ENCODE measurements around the gene ACOD1. TPM values are rescaled to one million over a fixed set of nuclear protein-coding genes. Genes with fewer than 3 reads are reported as not detected.
"Not testable (repeated sequence)": the region's sequence is repeated elsewhere in the genome, so short reads cannot be mapped to it uniquely, and the experiment has no call there.

ACOD1 gene
- not detected for polyA plus RNA-seq (ENCODE audit: insufficient read length in 10 of 10)
- long read RNA-seq, donor 1, result 0 reads
- long read RNA-seq, donor 2, result 0 reads
- long read RNA-seq, donor 3, result 0 reads
- long read RNA-seq, donor 4, result 0 reads
- long read RNA-seq, donor 5, result 0 reads
- long read RNA-seq, donor 6, result 0 reads
- long read RNA-seq, donor 7, result 0 reads
- long read RNA-seq, donor 8, result 0 reads
- long read RNA-seq, donor 9, result 0 reads

DNA sequence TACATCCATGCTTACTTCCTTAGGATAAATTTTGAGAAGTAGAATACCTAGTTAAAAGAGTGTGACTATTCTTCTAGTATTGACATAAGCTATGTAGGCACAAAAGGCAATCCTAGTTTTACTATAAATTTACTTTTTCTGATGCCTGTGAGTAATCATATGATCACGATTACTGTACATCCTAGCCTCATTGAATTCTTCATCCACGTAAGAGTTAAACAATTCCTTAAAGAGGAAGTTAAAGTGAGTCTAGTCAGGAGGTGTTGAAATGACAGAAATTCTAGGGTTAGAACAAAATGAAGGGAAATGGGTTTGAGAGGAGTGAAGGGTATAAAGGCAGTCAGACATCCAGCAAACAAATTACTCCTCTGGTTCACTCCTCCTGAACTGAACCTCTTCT is at the start of gene ACOD1:
Gene ACOD1, plus strand, starts transcription at position 363 of the 400 bp plus-strand sequence. CDS start 48 bp downstream, outside the sequence.
- DNase-seq, result no peak

DNA sequence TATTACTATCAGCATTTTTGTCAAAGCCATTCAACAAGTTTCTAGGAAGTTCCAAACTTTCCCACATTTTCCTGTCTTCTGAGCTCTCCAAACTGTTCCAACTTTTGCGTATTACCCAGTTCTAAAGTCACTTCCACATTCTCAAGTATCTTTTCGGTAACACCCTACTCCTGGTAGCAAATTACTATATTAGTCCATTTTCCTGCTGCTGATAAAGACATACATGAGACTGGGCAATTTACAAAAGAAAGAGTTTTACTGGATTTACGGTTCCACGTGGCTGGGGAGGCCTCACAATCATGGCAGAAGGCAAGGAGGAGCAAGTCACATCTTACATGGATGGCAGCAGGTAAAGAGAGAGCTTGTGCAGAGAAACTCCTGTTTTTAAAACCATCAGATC is 49.2 kb upstream of the ACOD1 start:
- DNase-seq, result not testable (repeated sequence)

DNA sequence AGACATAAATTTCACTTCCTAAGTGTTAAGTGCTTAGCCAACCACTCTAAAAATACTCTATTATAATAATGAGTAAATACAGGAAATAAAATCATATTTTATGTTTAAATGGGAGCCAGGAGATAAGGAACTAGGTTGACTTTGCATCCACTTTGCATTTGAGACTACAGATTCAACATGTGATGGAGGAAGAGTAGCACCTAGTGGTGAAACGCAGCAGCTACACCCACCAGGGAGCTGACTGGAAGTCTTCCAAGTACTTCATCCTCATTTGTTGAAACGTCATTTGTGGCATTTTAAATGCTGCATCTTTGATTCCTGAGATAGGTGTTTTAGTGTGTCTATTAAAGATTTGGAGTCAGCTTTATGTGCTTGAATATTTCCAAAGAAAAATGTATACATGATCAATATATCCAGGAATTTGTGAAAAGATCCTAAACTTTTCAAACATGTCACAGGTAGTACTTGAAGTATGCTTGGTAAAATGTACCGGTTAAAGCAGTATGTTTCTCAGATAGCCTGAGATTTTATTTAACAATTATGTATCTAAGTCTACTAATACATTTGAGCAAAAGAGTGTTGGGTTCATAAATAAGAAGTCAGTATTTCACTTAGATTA is 44.7 kb upstream of the ACOD1 start:
- peak; percentile 65 to 83 (median 78) for DNase-seq

DNA sequence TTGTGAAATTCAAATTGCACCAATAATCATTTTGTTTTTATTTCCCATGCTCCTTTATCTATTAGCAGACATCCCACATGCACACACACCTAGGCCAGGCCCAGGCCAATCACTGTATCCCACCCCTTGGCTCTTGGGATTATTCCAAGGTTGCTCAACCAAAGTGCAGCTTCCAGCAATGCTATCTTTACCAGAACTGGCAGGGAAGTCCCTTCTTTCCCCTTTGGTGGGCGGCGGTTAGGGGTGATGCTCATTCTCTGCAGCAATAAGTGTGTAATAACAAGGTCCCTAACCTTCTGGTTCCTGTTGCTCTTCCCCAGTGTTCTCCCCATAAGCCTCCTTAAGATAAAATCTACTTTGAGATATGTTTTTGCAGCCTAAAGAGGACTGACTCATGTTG is 43.8 kb upstream of the ACOD1 start:
- DNase-seq, result no peak

DNA sequence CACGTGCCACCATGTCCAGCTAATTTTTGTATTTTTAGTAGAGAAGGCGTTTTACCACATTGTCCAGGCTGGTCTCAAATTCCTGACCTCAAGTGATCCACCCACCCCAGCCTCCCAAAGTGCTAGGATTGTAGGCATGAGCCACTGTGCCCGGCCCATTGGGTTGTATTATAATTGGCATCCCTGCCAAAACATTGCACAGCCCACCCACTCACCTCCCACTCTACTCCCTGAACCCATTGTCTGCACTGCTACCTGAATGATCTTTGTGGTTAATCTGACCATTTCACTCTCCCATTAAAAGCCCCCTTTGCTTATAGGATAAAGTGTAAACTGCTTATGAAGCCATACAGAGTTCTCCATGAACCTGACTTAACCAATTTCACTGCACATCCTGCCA is 35.8 kb upstream of the ACOD1 start:
- DNase-seq, result no peak

DNA sequence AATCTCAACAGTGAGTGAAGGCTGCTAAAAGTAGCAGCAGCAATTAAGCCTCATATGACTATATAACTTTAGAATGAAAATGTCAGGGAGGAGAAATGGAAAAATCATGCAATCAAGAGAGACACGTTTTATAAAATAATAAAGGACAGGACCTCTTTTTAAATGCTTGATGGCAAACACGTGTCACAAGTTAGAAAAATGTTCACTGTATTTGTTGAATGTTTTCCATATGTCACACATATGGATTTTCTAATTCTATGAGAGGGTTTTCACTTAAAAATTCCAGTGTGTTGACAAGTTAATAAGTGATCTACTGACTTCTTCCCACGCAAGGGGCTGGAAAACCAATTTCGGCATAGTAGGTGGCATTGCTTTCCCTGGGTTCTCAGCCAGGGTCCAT is 34.4 kb upstream of the ACOD1 start:
- no peak for DNase-seq

DNA sequence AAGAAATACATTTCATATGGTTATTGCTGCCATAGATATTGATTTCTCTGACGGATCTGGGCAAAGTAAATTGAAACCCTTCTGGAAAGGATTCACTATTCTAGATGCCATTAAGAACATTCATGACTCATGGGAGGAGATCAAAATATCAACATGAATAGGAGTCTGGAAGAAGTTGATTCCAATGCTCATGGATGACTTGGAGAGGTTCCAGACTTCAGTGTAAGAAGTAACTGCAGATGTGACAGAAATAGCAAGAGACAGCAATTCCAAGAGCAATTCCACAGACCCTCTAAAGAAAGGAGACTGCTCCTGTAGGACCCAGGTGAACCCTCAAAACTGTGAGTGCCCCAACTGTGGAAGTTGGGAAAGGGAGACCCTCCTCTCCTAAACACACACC is 31.2 kb upstream of the ACOD1 start:
- DNase-seq, result peak; percentile 37 to 64 (median 41)

DNA sequence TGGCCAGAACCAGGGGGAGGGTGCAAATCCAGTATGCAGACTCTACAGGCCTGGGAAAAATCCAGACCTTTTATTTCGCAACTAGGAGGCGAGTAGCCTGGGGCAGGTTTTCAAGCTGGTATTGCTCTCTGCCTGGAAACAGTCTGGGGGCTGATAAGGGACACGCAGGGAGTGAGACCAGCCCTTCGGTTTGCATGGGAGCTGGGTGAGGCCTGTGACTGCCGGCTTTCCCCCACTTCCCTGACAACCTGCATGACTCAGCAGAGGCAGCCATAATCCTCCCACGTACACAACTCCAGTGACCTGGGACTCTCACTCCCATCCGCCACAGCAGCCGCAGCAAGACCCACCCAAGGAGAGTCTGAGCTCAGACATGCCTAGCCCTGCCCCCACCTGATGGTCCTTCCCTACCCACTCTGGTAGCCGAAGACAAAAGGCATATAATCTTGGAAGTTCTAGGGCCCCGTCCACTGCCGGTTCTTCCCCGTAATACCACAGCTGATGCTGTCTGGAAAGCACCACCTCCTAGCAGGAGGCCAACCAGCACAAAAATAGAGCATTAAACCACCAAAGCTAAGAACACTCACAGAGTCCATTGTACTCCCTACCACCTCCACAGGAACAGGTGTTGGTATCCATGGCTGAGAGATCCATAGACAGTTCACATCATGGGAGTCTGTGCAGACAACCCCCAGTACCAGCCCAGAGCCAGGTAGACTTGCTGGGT is 30.4 kb upstream of the ACOD1 start:
- DNase-seq, result not testable (repeated sequence)

DNA sequence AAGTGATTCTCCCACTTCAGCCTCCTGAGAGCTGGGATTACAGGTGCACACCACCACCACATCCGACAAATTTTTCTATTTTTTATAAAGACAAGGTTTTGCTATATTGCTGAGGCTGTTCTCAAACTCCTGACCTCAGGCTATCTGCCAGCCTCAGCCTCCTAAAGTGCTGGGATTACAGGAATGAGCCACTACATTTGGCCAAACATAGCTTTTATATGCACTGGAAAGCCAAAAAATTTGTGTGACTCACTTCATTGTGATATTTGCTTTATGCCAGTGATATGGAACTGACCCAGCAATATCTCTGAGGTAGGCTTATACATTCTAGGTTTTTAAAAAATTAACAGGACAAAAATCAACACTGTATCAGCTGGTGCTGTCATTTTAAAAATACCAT is 26.8 kb upstream of the ACOD1 start:
- no peak for DNase-seq

DNA sequence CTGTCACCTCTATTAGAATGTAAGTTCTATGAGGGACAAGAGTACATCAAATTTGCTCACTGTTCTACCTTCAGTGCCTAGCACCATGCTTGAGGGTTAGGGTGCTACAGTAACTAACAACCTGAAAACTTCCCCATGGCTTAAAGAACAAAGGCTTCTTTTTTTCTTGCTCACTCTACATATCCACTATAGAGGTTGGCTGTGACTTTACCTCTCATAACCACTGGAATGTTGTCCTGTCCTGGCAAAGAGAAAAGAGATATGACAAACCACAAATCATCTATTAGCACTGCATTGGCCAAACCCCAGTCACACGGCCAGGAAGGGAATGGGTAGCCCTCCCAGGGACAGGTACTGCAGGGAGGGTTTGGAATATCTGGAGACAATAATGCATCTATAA is 23.2 kb upstream of the ACOD1 start:
- DNase-seq, result no peak

DNA sequence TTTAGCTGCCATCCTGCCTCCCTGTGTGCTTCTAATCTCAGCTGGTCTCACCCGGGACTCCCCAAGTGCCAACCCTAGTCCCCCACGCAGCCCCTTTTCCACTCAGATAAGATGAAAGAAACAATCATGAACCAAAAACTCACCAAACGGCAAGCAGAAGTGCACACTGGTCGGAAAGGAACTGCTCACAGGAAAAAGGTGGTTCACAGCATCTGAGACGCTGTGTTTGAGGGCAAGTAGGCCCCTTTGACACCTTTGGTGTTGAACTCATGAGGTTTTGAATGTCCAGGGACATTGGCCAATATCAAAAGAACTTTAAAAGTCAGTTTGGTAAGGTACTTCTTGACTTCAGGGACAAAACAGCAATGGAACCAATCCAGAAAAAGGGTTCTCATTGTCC is 20.4 kb upstream of the ACOD1 start:
- no peak for DNase-seq

DNA sequence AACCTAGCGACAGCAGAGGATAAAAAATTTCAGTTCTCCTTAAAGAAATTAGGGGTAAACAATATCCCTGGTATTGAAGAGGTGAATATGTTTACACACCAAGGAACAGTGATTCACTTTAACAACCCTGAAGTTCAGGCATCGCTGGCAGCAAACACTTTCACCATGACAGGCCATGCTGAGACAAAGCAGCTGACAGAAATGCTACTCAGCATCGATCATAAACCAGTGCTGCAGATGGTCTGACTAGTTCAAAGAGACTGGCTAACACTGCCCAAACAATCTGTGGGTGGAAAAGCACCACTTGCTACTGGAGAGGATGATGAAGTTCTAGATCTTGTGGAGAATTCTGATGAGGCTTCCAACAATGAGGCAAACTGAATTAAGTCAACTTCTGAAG is 19.9 kb upstream of the ACOD1 start:
- no peak for DNase-seq

DNA sequence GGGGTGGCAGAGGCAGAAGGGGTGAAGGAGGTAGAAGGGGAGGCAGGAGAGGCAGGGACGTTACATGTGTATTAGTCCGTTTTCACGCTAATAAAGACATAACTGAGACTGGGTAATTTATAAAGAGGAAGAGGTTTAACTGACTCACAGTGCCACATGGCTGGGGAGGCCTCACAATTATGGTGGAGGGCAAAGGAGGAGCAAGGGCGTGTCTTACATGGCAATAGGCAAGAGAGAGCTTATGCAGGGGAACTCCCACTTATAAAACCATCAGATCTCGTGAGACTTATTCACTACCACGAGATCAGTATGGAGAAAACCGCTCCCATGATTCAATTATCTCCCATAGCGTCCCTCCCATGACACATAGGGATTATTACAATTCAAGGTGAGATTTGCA is 19.0 kb upstream of the ACOD1 start:
- DNase-seq, result no peak

DNA sequence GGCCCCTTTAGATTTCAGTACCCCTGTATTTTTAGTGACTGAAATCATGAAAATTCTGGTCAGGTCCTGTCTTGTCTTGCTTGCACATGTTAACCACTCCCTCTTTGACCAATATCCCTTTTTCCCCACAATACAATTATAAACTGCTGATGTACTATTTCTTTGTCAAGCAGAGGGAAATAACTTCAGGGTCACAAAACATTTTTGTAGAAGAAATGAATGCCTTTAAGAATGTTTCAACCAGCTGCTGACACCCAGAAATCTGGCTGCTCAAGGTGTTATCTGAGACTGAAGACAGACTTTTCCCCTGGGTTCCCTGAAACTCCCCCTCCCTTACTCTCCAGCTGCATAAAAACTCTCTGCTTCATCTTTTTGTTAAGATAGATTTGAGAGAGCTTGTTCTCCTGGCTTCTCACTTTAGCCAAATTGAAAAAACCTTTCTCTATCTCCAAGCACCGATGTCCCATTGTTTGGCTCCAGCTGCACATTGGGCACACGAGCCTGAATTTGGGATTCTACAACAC is 18.4 kb upstream of the ACOD1 start:
- DNase-seq, result peak in 1 of 3 donors; percentile 63

DNA sequence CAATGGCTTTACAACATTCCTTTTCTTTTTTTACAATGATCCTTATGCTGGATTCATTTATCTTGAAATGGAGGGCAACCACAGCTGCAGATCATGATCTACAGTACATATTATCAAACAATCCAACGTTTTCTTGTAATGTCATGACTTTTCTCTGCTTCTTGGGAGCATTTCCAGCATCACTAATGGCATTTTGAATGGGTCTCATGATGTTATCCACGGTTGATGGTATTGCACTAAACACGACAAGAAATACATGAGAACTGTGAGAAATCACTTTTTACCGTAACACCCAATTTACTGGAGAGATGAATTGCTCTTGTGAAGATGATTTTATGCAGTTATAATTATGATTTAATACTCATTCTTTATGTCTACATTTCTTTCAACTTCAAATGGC is 16.2 kb upstream of the ACOD1 start:
- DNase-seq, result peak in 1 of 3 donors; percentile 32

DNA sequence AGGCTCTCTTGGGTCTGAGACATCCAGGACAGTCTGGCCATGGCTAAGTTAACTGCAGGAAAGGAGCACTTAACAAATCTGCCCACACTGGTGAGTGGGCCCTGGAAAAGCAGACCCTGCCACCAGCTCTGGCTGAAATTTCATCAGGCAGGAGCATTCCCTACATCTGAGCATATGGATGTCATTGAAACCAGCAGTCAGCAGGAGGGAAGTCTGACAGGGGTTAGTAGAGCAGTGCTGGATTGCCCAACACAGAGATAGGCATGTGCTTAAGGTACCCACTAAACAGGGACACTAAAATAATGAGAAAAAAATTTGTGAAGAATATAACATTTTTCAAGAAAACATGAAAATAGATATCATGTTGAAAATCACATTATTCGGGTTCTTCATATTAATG is 13.6 kb upstream of the ACOD1 start:
- DNase-seq, result peak in 1 of 3 donors; percentile 12

DNA sequence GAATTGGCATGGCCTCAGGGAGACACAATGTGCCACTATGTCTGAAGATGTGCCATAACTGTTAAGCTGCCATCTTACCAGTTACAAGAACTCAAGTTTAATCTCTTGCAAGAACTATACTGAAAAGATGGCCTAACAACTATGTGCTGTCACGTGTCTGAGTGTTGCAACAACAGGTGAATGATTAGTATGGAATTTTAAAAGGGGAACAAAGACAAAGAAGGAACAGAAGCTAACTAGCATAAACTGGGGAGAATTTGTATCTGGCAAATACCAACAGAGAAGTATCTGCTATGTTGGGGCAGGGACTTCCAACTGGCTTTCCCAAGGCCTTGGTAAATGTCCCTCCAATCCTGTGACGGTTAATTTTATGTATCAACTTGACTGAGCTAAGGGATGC is 11.5 kb upstream of the ACOD1 start:
- no peak for DNase-seq

DNA sequence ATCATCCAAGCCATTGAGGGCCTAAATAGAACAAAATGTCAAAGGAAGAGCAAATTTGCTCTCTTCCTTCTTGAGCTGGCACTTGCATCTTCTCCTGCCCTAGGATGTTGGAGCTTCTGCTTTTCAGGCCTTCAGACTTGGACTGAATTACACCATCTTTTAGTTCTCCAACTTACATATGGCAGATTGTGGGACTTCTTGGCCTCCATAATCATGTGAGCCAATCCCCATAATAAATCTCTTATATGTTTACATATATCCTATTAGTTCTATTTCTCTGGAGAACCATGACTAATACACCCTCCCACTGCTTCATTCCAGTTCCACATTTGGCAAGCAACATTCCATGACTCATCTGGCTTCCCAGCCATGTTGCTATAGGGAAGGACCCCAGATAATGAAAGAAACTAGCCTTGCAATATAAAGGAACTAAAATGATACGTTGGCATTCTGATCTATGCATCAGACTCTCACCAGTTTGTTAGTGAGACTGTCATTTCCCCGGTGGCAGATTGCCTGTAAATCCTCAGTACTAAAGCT is 11.0 kb upstream of the ACOD1 start:
- peak; percentile 68 to 95 (median 85) for DNase-seq

DNA sequence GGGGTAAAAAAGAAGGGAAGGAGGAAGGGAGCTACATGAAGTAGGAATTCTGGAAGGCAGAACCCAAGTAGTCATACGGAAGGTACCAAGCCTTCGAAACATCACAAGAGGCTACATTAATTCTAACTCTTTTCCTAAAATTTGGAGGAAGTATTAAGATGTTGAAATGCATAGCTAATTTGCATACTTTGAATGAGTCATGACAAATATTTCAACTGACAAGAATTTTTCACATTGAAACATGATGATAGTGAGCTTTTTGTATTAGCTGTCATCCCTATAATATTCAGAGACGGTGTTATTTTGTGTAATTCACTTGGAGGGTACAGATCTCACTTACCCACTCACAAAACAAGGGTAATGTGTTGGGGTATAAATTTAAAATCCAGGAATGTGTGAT is 9.1 kb upstream of the ACOD1 start:
- DNase-seq, result peak in 2 of 3 donors; percentile 8 to 32

DNA sequence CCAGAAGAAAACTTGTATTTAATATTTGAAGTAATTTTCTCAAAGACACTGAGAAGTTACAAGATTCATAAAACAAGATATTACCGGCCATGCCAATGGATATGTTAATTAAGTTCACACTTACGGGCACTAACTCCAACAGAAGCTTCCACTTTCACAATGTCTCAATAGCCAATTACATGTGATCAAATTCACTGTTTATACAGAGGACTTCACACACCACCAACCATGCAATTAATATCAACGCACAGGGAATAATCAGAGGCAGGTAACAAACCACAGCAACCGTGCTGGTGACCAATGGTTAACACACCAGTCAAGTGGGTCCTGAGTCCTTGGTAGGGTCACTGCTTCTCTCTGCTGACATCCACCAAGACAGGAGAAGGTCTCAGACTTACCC is 5.9 kb upstream of the ACOD1 start:
- DNase-seq, result no peak

DNA sequence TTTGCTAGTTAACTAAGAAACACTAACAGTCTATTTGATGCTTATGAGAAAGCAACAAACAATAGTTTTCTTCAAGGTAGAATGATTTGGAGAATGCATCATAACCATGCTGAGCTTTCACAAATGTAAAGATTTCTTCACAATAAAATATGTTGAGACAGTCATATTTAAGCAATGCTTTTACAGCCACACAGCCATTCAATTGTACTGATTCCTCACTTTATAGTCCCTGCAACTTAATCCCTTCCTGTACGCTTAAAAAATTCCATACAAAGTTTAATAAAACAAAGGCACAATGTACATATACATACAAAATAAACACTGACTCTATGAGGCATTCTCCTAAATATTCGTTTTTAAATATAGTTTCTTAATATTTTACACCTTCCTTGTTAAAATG is 4.7 kb upstream of the ACOD1 start:
- no peak for DNase-seq

DNA sequence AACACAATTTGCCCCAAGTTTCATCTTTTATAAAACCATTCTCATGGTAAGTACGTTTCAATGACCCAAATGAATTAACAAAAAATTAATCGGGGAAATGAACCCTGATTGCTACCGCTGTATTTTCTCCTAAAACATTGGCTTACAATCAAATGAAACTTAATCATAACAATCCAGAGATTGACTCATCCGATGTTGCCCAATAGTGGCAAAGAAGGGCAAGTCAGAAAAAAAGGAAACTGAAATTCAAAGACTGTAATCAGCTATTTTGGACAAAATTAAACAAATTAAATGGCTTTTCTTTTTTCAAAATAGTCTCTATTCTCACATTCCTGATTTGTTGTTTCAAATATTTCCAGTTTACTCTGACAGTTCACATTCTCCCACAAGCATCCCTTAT is 3.9 kb upstream of the ACOD1 start:
- DNase-seq, result no peak

DNA sequence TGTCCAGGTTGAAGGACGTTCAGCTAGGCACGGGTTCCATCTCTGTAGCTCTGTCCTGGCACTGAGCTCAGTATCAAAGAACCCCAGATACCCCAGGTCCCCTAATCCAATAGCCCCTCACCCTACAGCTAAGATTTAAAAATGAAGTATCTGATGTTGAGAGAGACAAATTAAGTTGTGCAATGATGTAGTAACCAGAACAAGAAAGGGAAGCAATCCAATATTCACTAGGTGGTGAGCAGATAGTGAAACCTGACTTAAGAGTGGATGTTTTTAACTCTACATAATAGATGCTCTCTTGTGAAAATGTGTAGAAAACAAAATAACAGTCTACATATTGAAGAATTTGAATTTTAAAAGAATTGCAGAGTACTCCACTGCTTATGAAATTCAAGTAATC is 1.8 kb downstream of the ACOD1 start:
- DNase-seq, result no peak
